Peyer's patch (tissue), 4 donors: ENCODE data around the gene DCC. TPM values are rescaled to one million over a fixed set of nuclear protein-coding genes. Genes with fewer than 3 reads are reported as not detected.

Experiments used
- DNase-seq, 3 donors: peaks; one replicate each; pipeline ENCODE4 v3.0.0-alpha.2; 2017 to 2019
- H3K27ac ChIP-seq, 4 donors: fragments of 200-600 bp; sonication (generic); one replicate each; pipeline ENCODE4 v1.5.1; 2016 to 2019
- H3K27me3 ChIP-seq, 2 donors: fragments of 200-600 bp; sonication (generic); one replicate each; pipeline ENCODE4 v1.5.1; 2019
- H3K36me3 ChIP-seq, 3 donors: fragments of 200-600 bp; sonication (generic); one replicate each; pipeline ENCODE4 v1.5.1; 2016 to 2019
- H3K4me1 ChIP-seq, 4 donors: fragments of 200-600 bp; sonication (generic); one replicate each; pipeline ENCODE4 v1.5.1; 2016 to 2019
- H3K4me3 ChIP-seq, 4 donors: fragments of 200-600 bp; sonication (generic); 1 replicate in 3 of 4; 2 replicates in 1 of 4; pipeline ENCODE4 v1.5.1; 2016 to 2019; ENCODE audit warnings: mild to moderate bottlenecking in 1 of 4
- H3K9me3 ChIP-seq, 4 donors: fragments of 200-600 bp; sonication (generic); one replicate each; pipeline ENCODE4 v1.5.1; 2016 to 2019; ENCODE audit warnings: mild to moderate bottlenecking in 1 of 4
- CTCF ChIP-seq, 6 experiments: fragments of 450-650 bp in 4 of 6; fragments of 200-600 bp in 2 of 6; sonication (generic) in 1 of 6; IDR thresholded peaks; one replicate each; pipeline ENCODE4 v1.5.1; 2017 to 2019; ENCODE audit warnings: antibody characterized with exemption in 6 of 6, mild to moderate bottlenecking in 3 of 6, moderate library complexity in 1 of 6
- POLR2A ChIP-seq, 2 donors: fragments of 450-650 bp; IDR thresholded peaks; one replicate each; pipeline ENCODE4 v1.5.1; 2017; ENCODE audit warnings: antibody characterized with exemption in 2 of 2, mild to moderate bottlenecking in 2 of 2, moderate library complexity in 2 of 2
- total RNA-seq, 4 donors: library from RNA; depleted of rRNA; stranded (reverse); fragments of >200 nt; gene quantifications; one replicate each; pipeline ENCODE4 v1.1.0, GENCODE V29; 2016

The DCC gene
- total RNA-seq, 4 donors from 2014 or later, result 0.13 TPM; not detected in 3

- Histone ChIP-seq H3K9me3 (no peaks in the 10 kb centered on the region), H3K4me3 (no peak overlapping the region), H3K4me1 (no peaks in the 10 kb centered on the region), H3K27ac (no peak overlapping the region), H3K36me3 (no peaks in the 10 kb centered on the region), H3K27me3 (no peaks in the 10 kb centered on the region)
- TF ChIP-seq CTCF (IDR thresholded peaks at IDR 0.05), result no peak
- TF ChIP-seq POLR2A (IDR thresholded peaks at IDR 0.05), result no peak
- no peak for DNase-seq
Measured at GRCh38 chr18:52610451-52611115, 270.6 kb downstream of the DCC start.

GRCh38 chr18:52612406-52612805, 272.4 kb downstream of the DCC start:
- TF ChIP-seq POLR2A (IDR thresholded peaks at IDR 0.05) (no peak), CTCF (IDR thresholded peaks at IDR 0.05) (no peak)
- H3K9me3 ChIP-seq, result no peaks in the 10 kb centered on the region
- H3K36me3 ChIP-seq, result no peaks in the 10 kb centered on the region
- DNase-seq, result no peak
- no peak overlapping the region for H3K4me3 ChIP-seq
- H3K27ac ChIP-seq, result no peak overlapping the region
- no peaks in the 10 kb centered on the region for H3K4me1 ChIP-seq
- H3K27me3 ChIP-seq, result no peaks in the 10 kb centered on the region

- H3K36me3 ChIP-seq, result no peaks in the 10 kb centered on the region
- no peak overlapping the region for H3K4me3 ChIP-seq
- H3K9me3 ChIP-seq, result no peaks in the 10 kb centered on the region
- H3K27me3 ChIP-seq, result no peaks in the 10 kb centered on the region
- DNase-seq, result no peak
- no peaks in the 10 kb centered on the region for H3K4me1 ChIP-seq
- no peak for TF ChIP-seq CTCF (IDR thresholded peaks at IDR 0.05)
- TF ChIP-seq POLR2A (IDR thresholded peaks at IDR 0.05), result no peak
- H3K27ac ChIP-seq, result no peak overlapping the region
Measured at GRCh38 chr18:52615321-52615720, 275.3 kb downstream of the DCC start.

GRCh38 chr18:52615943-52616342, 275.9 kb downstream of the DCC start:
- H3K4me1 ChIP-seq, result no peaks in the 10 kb centered on the region
- no peak overlapping the region for H3K27ac ChIP-seq
- no peak for DNase-seq
- no peaks in the 10 kb centered on the region for H3K36me3 ChIP-seq
- H3K4me3 ChIP-seq, result no peak overlapping the region
- no peak for TF ChIP-seq POLR2A (IDR thresholded peaks at IDR 0.05)
- TF ChIP-seq CTCF (IDR thresholded peaks at IDR 0.05), result no peak
- H3K9me3 ChIP-seq, result no peaks in the 10 kb centered on the region
- no peaks in the 10 kb centered on the region for H3K27me3 ChIP-seq

GRCh38 chr18:52617931-52618330, 277.9 kb downstream of the DCC start:
- no peaks in the 10 kb centered on the region for H3K36me3 ChIP-seq
- no peak for DNase-seq
- no peak overlapping the region for H3K4me3 ChIP-seq
- no peaks in the 10 kb centered on the region for H3K27me3 ChIP-seq
- H3K9me3 ChIP-seq, result no peaks in the 10 kb centered on the region
- TF ChIP-seq CTCF (IDR thresholded peaks at IDR 0.05), result no peak
- no peak for TF ChIP-seq POLR2A (IDR thresholded peaks at IDR 0.05)
- no peaks in the 10 kb centered on the region for H3K4me1 ChIP-seq
- no peak overlapping the region for H3K27ac ChIP-seq
